Pancreas (tissue), 10 donors: ENCODE measurements around the gene FAM193A. TPM values are rescaled to one million over a fixed set of nuclear protein-coding genes. Genes with fewer than 3 reads are reported as not detected.
A peak's percentile ranks its signal among the peaks of the same experiment; 100 is the strongest.

Experiments
- ATAC-seq, 4 donors: fragments of 200-7000 bp; cut with Tn5 transposase; one replicate each; pipeline versions ENCODE4 v1.8.0 to v1.9.1; 2020; ENCODE audit warnings: mild to moderate bottlenecking in 4 of 4, moderate library complexity in 4 of 4
- DNase-seq, 6 donors: peaks; one replicate each; pipeline ENCODE4 v3.0.0-alpha.2; 2020
- FAIRE-seq: peaks from 2 replicates; lab custom pipeline; 2012; peaks lifted over from hg19 to GRCh38; lab: Jason Lieb, UNC
- H3K27ac ChIP-seq, 4 donors: fragments of 200-600 bp; sonication (generic); 1 replicate in 3 of 4; 2 replicates in 1 of 4; pipeline versions ENCODE4 v1.5.0 to v1.8.0; 2020
- H3K27me3 ChIP-seq, 4 donors: fragments of 200-600 bp; one replicate each; pipeline ENCODE4 v1.8.0; 2021
- H3K36me3 ChIP-seq, 3 donors: fragments of 200-600 bp; sonication (generic) in 1 of 3; one replicate each; pipeline versions ENCODE4 v1.5.0 to v1.8.0; 2020 to 2021
- H3K4me1 ChIP-seq, 3 donors: fragments of 200-600 bp; one replicate each; pipeline ENCODE4 v1.8.0; 2021
- H3K4me3 ChIP-seq, 4 donors: fragments of 200-600 bp; sonication (generic) in 2 of 4; one replicate each; pipeline versions ENCODE4 v1.5.0 to v1.8.0; 2020 to 2021
- H3K9me3 ChIP-seq, 4 donors: fragments of 200-600 bp; one replicate each; pipeline ENCODE4 v1.8.0; 2021
- WGBS, 2 donors: extraction: QIAGEN DNeasy Blood & Tissue Kit; methylation state at CpG; one replicate each; pipeline ENCODE4 v1.1.7; 2013; 5-methylcytosine and 5-hydroxymethylcytosine counted together
- intact Hi-C, 3 donors: fragments of 100-400 bp; cut with DNase I; formaldehyde crosslinking; loops; one replicate each; pipeline versions ENCODE4 v1.11.1 to v1.14.2; 2022
- polyA plus RNA-seq, 2 donors: library from polyadenylated mRNA; stranded (reverse); fragments of 200-250 nt; gene quantifications; one replicate each; pipeline ENCODE4 v1.2.3, GENCODE V29; 2013
- total RNA-seq, 6 donors: library from RNA; stranded (reverse); fragmentation: NEBNext Ultra II Directional in 4 of 6; extraction: Animal tissue kit (Norgen Biotek cat#: 25700) in 4 of 6; gene quantifications; one replicate each; pipeline versions ENCODE4 v1.2.1 to v1.2.4, GENCODE V29; 2021 to 2023
- TF ChIP-seq, protein P1 (sequence below), 4 donors: fragments of 200-600 bp; sonication (generic) in 3 of 4; IDR thresholded peaks; one replicate each; pipeline versions ENCODE4 v1.5.0 to v1.8.0; 2021; ENCODE audit warnings: antibody characterized with exemption in 4 of 4
- donor health status: healthy with polysubstance abuse.
- donor health status: DM: no; HTN: no; CAD: no; lungs with moderate emphysema.
- donor health status: DM: no; HTN: no; CAD: no.
- donor health status: control.
- donor health status: control.
- donor health status: Bipolar disorder and iron deficiency.
- donor health status: DM: yes; HTN: yes; CAD: no.
- donor health status: DM: no; HTN: no; CAD: no.
- donor health status: DM: no; HTN: no; CAD: no.
- donor health status: DM: yes; HTN: yes; CAD: no.

Gene FAM193A
- total and polyA plus RNA-seq, 8 donors, result 10.1 to 17.0 (median 10.7) TPM

DNA sequence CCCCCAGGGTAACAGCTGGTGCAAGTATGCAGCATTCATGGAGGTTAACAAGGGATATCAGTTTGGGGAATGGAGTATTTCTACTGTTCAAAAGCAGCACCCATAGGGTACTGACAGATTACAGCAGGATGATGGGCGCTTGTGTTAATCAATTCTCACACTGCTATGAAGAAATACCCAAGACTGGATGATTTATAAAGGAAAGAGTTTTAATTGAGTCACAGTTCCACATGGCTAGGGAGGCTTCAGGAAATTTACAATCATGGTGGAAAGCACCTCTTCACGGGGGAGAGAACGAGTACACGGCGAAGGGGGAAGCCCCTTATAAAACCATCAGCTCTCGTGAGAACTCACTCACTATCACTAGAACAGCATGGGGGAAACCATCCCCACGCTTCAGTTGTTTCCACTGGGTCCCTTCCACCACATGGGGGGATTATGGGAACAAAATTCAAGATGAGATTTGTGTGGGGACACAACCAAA is 155.5 kb downstream of the FAM193A start:
- no peak overlapping the region for H3K27ac ChIP-seq
- intact Hi-C loops, result no loop called here
- no peaks in the 10 kb centered on the region for H3K4me1 ChIP-seq
- 95 to 98% methylated on average over 7 of the region's 7 CpGs for WGBS, 2 donors
- peaks cover 11 to 70% (median 26%) of the 10 kb centered on the region in 3 donors for H3K36me3 ChIP-seq
- no peaks in the 10 kb centered on the region for H3K9me3 ChIP-seq
- no peaks in the 10 kb centered on the region for H3K27me3 ChIP-seq
- ATAC-seq, result no peak
- DNase-seq, result no peak
- TF ChIP-seq, protein P1, sequence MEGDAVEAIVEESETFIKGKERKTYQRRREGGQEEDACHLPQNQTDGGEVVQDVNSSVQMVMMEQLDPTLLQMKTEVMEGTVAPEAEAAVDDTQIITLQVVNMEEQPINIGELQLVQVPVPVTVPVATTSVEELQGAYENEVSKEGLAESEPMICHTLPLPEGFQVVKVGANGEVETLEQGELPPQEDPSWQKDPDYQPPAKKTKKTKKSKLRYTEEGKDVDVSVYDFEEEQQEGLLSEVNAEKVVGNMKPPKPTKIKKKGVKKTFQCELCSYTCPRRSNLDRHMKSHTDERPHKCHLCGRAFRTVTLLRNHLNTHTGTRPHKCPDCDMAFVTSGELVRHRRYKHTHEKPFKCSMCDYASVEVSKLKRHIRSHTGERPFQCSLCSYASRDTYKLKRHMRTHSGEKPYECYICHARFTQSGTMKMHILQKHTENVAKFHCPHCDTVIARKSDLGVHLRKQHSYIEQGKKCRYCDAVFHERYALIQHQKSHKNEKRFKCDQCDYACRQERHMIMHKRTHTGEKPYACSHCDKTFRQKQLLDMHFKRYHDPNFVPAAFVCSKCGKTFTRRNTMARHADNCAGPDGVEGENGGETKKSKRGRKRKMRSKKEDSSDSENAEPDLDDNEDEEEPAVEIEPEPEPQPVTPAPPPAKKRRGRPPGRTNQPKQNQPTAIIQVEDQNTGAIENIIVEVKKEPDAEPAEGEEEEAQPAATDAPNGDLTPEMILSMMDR (IDR thresholded peaks at IDR 0.05), result no peak
- H3K4me3 ChIP-seq, result no peak overlapping the region
- FAIRE-seq, result no peak

DNA sequence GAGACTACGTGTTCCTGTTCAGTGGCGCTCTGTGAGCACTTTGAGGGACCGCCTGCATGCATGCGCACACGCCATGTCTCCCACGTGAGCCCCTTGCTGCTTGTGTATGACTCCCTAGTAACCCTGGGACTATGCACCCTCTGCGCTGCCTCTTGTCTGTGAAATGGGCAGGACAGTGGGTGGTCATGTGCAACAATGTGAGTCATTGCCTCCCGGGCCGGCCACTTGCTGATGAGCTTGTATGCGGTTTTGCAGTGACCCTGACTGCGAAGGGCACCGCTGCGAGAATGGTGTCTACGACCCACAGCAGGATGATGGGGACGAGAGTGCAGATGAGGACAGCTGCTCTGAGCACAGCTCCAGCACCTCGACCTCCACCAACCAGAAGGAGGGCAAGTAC is 158.2 kb downstream of the FAM193A start:
- H3K4me1 ChIP-seq, result no peaks in the 10 kb centered on the region
- H3K27me3 ChIP-seq, result no peaks in the 10 kb centered on the region
- FAIRE-seq, result no peak
- DNase-seq, result no peak
- H3K27ac ChIP-seq, result no peak overlapping the region
- intact Hi-C loops, result no loop called here
- TF ChIP-seq, protein P1 (IDR thresholded peaks at IDR 0.05), result no peak
- H3K9me3 ChIP-seq, result no peaks in the 10 kb centered on the region
- H3K36me3 ChIP-seq, result peaks cover 11 to 84% (median 29%) of the 10 kb centered on the region in 3 donors
- ATAC-seq, result no peak
- WGBS, 2 donors, result 96% methylated on average over 16 of the region's 16 CpGs
- no peak overlapping the region for H3K4me3 ChIP-seq

DNA sequence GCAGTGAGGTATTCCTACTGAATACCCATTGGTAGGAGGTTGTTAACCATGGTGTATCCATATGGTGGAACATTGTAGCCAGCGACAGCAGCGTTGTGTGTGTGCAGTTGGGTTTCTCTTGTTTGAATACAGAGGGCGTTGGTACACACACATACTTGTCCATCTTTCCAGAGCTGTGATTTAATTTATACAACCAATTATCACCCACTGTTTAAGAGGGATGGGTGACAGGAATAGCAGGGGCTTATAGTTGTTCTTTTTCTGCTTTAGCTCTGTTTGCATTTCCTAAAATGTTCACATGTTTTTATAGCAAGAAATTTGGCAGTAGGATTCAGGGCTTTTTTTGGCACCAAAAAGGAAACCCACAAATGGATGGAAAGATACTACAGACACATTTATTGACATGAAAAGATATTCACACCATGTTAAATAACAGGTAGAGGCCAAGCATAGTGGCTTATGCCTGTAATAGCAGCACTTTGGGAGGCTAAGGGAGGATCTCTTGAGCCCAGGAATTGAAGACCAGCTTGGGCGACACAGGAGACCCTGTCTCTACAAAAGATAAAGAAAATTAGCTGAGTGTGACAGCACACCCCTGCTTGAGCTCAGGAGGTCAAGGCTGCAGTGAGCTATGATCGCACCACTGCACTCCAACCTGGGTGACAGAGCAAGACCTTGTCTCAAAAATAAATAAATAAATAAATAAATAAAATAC is 159.1 kb downstream of the FAM193A start:
- TF ChIP-seq, protein P1 (IDR thresholded peaks at IDR 0.05), result no peak
- FAIRE-seq, result no peak
- Histone ChIP-seq H3K9me3 (no peaks in the 10 kb centered on the region), H3K4me1 (no peaks in the 10 kb centered on the region), H3K4me3 (no peak overlapping the region), H3K27me3 (no peaks in the 10 kb centered on the region), H3K36me3 (peaks cover 11 to 86% (median 34%) of the 10 kb centered on the region in 3 donors), H3K27ac (no peak overlapping the region)
- no peak for DNase-seq
- no peak for ATAC-seq
- intact Hi-C loops, result no loop called here
- 92 to 93% methylated on average over 5 of the region's 5 CpGs for WGBS, 2 donors

DNA sequence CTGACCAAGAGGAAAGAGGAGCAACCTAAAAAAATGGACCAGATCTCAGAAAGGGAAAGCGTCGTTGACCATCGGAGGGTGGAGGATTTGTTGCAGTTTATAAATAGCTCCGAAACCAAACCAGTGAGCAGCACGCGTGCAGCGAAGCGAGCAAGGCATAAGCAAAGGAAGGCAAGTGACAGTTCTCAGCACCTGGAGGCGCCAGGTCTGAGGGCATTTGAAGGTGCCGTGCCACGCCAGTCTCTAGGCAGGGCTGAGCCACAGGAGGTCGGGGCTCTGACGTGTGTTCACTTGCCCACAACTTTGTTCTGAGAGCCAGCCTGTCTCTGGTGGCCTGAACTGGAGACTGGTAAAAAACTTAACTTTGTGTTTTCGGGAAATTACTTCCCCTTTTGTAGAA is 160.0 kb downstream of the FAM193A start:
- WGBS, 2 donors, result 90 to 92% methylated on average over 14 of the region's 14 CpGs
- no peak overlapping the region for H3K4me3 ChIP-seq
- no peak for FAIRE-seq
- H3K27me3 ChIP-seq, result no peaks in the 10 kb centered on the region
- intact Hi-C loops, result no loop called here
- DNase-seq, result peak in 1 of 6 donors; percentile 8
- H3K36me3 ChIP-seq, result peaks cover 11 to 78% (median 34%) of the 10 kb centered on the region in 3 donors
- TF ChIP-seq, protein P1 (IDR thresholded peaks at IDR 0.05), result no peak
- no peak for ATAC-seq
- no peaks in the 10 kb centered on the region for H3K4me1 ChIP-seq
- no peak overlapping the region for H3K27ac ChIP-seq
- no peaks in the 10 kb centered on the region for H3K9me3 ChIP-seq

DNA sequence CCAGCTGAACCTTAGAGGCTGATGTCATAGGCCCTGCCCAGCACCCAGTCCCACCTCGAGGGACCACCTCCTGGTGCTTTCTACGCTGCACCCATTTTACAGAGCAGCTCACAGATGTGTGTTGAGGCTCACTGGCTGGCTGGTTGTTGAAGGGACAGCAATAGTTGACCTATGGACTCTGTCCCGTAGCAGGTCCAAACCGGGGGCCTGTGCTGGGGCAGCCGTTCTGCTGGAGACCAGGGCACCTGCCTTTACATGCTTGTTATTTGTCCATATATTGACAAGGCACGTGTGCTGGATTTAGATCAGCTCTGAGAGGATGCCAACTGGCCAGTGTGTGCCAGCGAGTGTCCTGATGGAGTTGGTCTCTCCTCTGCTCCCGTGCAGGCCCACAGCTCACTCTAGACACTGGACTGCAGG is 161.6 kb downstream of the FAM193A start:
- TF ChIP-seq, protein P1 (IDR thresholded peaks at IDR 0.05), result no peak
- ATAC-seq (peak in 1 of 4 donors; percentile 36), DNase-seq (peak in 1 of 6 donors; percentile 29), FAIRE-seq (no peak)
- Histone ChIP-seq H3K4me1 (no peaks in the 10 kb centered on the region), H3K4me3 (no peak overlapping the region), H3K36me3 (peaks cover 6 to 69% (median 34%) of the 10 kb centered on the region in 3 donors), H3K27ac (no peak overlapping the region), H3K9me3 (no peaks in the 10 kb centered on the region), H3K27me3 (no peaks in the 10 kb centered on the region)
- WGBS, 2 donors, result 73 to 79% methylated on average over 8 of the region's 8 CpGs
- intact Hi-C loops, result no loop called here
